Activated CD8-positive, alpha-beta memory T cell treated with anti-CD3 and anti-CD28 coated beads for 1 hour (primary cell): ENCODE measurements around the gene ASB15.

ENCODE experiments used
- DNase-seq, 2 donors: peaks; one replicate each; pipeline ENCODE4 v3.0.0-alpha.2; 2020; ENCODE audit warnings: low read depth in 1 of 2; ENCODE audit errors: extremely low read depth in 1 of 2

Gene ASB15

DNA sequence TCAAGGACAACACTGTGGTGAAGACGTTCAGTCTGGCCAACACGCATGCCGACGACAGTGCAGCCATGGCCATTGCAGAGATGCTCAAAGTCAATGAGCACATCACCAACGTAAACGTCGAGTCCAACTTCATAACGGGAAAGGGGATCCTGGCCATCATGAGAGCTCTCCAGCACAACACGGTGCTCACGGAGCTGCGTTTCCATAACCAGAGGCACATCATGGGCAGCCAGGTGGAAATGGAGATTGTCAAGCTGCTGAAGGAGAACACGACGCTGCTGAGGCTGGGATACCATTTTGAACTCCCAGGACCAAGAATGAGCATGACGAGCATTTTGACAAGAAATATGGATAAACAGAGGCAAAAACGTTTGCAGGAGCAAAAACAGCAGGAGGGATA is 60.7 kb downstream of the ASB15 start:
- no peak for DNase-seq

DNA sequence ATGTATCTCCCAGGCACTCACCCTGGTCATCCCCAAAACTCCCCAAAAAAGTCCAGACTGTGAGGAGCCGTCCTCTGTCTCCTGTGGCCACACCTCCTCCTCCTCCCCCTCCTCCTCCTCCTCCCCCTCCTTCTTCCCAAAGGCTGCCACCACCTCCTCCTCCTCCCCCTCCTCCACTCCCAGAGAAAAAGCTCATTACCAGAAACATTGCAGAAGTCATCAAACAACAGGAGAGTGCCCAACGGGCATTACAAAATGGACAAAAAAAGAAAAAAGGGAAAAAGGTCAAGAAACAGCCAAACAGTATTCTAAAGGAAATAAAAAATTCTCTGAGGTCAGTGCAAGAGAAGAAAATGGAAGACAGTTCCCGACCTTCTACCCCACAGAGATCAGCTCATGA is 61.1 kb downstream of the ASB15 start:
- no peak for DNase-seq

DNA sequence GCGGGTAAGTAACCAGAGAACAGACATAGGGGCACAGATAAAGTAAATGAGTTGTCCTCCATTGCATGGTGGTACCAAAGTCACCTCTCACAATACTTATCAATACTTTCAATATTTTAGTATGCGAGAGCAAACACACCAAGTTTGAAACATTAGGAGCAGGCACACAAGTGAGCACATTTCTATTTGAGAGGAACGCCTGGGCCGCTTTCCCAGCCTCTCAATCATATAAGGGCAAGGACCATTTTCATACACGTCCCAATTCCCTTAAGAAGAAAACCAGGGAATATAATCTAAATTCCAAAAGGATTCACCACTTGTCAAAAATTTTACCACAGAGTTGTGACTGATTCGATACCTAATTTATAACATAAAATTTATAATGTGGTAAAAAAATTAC is 61.6 kb downstream of the ASB15 start:
- no peak for DNase-seq

DNA sequence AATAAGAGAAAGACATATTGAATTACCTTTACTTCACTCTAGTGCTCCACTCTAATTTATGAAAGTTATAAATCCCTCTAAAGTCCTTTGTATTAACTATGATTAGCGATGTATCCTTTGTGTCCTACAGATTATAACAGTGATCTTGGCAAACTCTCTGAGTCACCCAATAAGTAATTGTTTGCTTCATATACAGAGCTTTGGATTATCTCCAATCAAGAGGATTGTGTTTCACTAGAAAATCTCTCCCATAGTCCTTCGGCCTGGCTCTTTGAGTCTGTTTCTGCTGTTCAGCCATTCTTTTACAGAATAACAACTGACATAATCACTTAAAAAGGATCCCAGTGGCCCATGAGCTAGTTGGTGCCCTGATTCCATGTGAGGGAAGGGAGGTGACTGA is 63.5 kb downstream of the ASB15 start:
- DNase-seq = no peak

DNA sequence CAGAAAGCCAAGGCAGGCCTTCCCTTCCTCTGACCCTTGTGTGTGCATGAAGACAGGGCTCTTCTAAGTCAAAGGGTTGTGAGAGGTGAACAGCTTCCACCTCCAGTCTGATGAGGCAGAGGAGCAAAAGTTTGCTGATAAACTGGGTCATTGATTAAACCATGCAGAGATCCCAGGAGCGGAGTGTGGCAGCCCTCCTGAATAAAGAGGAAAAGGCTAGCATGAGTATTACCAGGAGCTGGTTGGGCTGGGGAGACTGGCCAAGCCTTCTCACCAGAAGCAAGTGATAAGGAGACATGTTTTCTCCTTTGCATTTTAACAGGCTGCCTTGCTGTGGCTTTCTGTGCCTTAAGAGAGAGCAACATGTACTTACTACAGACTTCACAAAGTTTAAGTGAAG is 64.3 kb downstream of the ASB15 start:
- no peak for DNase-seq

DNA sequence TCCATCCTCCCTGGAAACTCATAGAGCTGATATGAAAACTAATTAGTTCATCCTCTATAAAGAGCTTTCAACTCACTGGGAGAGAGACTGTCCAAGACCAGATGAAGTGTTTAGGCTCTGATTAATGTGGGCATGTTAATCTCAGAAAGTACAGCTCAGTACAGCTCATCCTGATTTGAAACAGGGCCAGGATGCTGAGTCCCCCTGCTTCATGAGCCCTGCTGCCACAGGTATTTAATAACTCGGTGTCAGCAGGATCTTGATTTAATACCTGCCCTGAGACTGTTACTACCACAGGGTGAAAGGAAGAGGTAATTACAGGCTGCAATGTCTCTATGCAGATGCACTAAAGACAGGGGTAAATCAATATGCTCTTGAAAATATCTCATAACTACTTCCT is 64.9 kb downstream of the ASB15 start:
- DNase-seq = no peak

DNA sequence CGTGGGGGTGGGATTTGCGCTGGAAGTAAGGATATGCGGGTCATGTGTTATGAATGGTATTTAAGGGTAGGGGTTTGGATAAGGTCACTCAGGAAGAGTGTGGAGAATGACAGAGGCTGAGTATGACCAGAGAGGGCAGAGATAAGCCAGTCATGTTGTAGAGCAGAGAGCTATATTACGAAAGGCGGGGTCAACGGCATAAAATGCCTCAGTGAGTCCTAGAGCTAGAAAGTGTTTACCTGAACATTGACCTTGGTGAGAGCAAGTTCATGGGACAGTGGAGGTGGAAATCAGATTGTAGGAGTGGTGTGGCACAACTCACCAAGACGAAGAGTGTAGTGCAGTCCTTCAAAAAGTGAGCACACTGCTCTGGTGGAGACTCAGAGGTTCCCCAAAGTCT is 67.9 kb downstream of the ASB15 start:
- DNase-seq = no peak

DNA sequence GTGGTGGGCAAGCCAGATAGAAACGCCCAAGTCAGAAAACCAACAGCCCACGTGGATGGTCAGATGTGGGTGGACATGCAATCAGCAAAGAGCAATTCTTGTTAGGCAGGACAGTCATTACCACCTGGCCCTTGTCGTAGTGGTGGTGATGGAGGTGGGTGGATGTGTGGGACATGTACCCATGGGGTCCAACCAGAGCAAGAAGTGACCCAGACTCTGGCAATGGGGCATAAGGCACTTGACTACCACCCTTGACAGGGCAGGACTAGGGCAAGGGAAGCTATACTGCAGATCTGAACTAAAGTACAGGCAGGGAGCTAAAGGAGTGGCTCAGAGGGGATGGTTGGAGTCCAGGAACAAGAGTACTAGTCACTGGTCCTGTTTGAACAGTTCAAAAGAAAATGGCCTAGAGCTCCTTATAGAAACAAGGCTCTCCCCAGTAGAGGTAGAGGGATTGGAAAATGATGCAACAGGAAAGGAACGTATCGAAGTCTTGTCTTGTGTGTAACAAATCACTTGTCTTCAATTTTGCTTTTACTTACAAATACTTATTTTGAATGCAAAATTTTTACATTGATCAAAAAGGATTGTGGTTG is 71.6 kb downstream of the ASB15 start:
- DNase-seq = no peak

DNA sequence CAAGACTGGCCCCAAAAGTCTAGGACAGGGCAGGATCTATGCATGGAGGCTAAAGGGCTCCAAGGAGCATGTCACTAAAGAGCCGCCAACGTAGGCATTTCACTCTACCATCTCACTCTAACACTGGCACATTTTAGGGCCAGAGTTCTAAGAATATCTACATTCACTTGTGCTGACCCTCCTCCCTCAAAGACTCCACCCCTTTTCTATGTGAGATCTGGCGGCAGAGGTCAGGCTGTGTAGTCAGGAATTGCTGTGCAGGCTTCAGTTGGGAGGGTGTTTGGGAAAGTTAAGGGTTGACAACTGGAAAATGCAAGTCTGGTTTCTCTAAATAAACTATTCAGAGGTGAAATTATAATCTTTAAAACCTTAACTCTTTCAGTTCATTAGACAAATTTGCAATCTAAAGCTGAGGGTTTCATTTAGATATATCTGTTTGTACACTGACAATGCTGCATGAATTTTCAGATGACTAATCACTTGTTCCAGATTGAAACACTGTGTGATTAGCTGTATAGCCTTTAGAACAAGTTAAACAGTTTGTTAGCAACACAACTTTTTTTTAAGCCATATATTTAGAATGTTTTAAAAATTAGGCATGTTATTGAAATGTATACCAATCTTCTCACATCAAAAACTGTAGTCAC is 72.3 kb downstream of the ASB15 start:
- DNase-seq = no peak

DNA sequence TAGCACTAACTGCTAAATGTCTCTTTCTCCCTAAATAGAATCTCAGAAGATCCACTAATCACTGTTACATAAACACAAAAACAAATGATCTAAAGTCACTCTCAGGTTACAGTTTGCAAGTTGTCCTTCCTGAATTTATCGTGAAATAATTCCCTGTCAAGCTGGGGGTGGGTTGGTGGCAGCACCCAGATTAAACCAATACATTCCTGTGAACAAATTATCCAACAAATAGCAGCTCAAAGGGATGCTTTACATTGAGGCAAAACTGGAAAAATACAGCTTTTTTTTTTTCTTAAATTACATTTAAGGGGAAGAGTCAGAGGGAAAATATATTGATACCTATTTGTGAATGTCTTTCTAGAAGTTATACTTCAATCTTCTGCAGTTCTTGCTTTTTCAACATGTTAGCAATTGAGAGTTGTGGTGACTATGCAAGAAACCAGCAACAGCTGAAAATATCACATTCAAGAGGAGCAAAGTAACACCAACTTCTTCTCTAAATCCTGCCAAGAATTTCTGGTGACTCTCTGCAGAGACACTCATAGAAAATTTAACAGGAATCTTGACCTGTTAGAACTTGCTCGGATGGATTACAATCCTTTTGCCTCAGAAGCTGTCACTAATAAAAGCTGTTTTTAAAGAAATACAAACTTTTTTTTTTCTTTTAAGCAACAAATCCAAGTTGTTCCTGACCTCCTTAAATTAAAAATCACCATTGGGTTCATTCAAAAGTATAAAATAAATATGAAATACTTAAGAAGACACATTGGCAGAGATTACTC is 73.0 kb downstream of the ASB15 start:
- DNase-seq = no peak

DNA sequence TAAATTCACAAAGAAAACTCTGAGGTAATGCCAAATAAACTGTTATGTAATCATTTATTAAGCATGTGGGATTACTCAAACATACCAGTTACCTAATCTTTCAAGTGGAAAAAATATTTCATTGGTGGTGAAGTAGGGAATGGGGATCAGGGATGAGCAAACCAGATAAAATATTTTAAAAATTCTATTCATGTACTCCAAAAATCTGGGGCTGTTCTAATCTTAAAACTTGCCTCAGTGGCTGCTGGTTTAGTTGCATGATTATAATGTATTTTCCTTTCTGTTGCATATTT is 73.5 kb downstream of the ASB15 start:
- DNase-seq = no peak

DNA sequence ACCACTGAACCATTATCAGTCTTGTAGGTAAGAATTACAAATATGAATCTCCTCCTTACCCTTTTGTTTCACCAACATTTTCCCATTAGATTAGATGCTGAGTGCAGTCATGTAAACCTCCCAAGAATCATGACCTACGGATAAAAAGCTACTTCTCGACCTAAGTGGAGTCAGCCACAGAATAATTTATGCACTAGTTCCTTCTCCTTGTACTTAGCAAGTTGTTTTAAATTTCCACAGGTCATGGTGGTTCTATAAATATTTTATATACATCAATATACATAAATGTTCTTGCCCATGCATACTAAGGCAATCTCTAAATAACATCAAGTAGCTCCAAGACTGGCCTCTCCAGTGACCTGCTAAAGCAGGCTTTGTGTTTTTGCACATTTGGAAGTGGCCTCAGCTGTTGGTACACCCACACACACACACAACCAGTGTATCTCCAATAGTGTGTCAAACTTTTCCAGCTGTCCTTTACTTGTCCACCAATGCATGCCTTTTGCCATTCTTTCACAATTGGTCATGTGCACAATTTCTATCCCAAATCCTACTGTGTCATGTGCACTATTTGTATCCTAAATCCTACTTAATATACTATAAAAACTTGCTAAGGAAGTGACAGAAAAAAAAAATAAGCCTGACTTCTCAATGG is 75.6 kb downstream of the ASB15 start:
- DNase-seq = no peak

DNA sequence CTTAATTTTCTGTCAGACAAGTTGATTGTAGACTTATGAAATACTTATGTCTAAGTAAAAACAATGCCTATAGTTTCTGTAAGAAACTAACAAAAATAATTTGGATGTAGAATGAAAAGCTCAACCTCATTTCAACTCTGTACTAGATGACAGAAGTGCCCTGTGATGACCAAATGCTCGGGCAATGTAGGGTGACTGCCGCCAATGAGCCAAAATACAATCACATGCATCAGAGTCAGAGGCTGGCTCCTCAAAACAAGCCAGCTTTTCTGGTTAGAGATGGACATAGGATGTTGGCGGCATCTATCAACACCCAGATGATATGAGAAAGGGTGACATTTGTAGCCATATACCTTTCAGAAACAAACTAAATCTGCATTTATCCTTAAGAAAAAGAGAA is 78.0 kb downstream of the ASB15 start:
- no peak for DNase-seq

DNA sequence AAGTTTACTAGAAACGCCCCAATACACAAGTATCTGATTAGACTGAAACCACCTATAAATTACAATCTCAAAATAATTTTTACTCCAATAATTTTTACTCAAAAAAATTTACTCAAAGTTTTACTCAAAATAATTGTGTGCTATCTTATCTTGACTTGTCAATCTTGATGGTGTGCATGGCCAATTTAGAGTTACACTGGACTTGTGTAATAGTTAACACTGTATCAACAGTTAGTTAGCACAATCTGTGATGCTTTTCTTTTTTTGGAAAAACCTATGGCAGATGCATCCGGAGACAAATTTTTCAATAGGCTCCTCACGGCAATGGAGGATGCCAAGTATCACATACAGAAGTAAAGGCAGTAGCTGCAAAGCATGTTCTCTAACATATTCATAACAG is 79.0 kb downstream of the ASB15 start:
- no peak for DNase-seq

DNA sequence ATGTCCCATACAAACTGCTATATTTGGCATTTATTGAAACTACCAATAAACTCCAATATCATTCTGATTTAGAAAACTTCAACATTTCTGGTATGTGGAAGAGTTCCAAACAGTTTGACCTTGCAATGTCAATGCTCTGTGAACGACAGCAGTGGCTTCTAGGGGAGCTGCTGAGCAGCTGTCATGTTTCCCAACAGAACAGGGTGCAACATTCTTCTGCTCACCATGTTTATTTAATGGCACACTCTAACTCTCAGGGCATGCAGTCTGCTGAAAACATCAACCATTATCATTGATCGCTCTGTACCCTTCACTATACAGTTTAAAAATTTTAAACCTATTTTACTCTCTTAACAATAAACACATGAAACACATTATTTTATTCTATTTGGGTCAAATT is 79.9 kb downstream of the ASB15 start:
- no peak for DNase-seq

DNA sequence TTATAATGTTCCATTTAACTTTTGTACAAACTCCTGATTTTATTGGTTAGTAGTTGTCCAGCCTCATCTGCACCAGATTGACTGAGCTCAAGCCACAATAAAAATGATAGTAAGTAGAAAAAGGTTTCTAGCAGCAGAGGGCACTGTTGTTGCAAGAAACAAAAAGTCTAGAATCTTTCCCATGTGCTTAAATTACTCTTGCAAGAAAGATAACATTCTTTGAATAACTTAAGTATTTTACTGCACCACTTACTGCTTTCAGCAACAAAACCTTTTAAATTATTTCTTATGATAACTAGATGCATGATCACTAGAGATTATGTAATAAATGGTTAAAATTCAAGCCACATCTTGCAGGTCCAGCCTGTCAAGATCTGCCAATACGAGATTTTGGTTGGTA is 81.1 kb downstream of the ASB15 start:
- DNase-seq = no peak

DNA sequence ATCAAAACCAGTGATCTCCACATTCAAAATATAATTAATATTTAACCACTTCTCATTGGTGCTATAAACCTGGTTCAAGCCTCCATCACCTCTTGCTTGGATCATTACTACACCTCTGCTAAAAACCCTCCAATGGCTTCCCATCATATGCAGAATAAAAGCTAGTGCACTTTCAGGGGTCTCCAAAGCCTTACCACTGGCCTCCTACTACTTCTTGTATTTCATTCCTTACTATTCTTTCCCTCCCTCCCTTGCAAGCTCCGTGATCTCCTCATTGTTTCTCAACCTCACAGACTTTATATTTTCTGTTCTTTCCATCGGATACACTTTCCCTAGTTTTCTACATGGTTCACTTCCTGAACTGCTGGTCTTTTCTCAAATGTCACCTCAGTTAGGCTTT is 85.5 kb downstream of the ASB15 start:
- DNase-seq = no peak

DNA sequence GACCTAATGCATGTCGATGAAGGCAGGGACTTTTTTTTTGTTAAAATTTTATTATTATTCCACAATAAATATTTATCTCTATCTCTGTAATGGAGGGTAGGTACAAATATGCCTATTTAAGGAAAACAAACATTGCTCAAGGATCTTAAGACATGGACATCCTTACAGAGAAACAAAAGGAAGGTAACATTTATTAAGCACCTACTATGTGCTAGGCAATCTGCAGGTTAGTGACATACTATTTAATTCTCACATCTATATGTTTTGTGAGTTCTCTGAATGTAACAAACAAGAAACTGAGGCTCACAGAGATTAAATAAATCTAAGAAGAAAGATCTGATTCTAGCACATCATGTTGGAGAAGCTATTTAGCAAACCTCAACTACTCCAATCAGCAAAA is 86.1 kb downstream of the ASB15 start:
- DNase-seq = no peak
